ENCODE results near the gene ANKS1A. TPM values are rescaled to one million over a fixed set of nuclear protein-coding genes. Genes with fewer than 3 reads are reported as not detected.

The ANKS1A gene
- total and polyA plus RNA-seq, 4 experiments from 2014 or later = 1.2 to 15.6 (median 9.4) TPM

DNA sequence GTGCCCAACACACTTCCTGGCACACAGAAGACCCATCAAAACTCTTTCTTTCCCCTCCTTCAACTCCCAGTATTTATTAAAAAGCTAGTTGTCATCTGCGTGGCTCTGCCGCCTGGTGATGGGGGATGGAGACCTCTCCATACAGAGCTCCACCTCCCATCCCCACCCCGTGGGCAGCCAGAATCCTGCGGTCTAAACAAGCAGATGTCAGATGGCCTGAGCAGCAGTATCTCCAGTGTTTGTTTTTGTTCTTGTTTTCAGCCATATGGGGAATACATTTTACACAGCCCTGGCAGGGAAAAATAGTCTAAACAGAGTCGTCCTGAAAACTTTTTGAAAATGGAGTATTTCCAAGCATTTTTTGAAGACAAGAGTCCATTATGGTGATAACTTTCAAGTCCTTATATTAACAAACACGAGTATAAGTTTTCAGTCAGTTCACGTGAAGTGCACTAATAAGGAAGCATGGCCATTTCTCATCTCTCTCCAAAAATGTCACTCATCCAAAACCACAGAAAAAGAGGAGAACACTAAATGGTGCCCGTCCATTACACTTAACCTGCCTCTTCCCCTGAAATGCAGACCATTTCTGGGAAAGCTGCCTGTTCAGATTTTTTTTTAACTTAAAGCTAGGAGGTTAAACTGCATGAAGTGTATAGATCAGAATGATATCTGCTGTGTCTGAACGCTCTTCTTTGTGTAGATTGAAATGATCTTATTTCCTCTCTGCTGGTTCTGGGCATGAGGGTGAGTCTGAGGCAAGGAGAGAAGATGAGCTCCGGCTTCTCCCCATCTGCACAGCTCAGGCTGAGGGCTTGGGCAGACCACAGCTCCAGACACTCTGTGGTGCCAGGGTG, 161.1 kb downstream of the ANKS1A start:
- H3K36me3 ChIP-seq (ENCODE audit: insufficient read depth, low read length) = peaks cover 4% of the 10 kb centered on the region
- Mint-ChIP-seq H3K4me3 (no peak overlapping the region), H3K9me3 (no peaks in the 10 kb centered on the region), H3K27ac (no peak overlapping the region), H3K36me3 (peaks cover 6 to 11% of the 10 kb centered on the region in 2 donors), H3K27me3 (no peaks in the 10 kb centered on the region), H3K4me1 (peaks cover 10 to 18% (median 12%) of the 10 kb centered on the region in 4 donors)
- CTCF ChIA-PET (ENCODE audit: partially characterized antibody) = no interaction called here
- POLR2A ChIA-PET (ENCODE audit: partially characterized antibody) = interaction anchor here (1.2 kb wide), 1 partner anchor 21 kb away, joined by 3 read pairs; no protein-coding TSS in a partner anchor
- no peak for DNase-seq
- H3K4me3 ChIP-seq (ENCODE audit: low read length in 2 of 2) = no peak overlapping the region
- H3K27ac ChIP-seq (ENCODE audit: low read depth, low read length) = no peak overlapping the region
- intact Hi-C loops (cut with micrococcal nuclease) = no loop called here
- no peaks in the 10 kb centered on the region for H3K27me3 ChIP-seq (ENCODE audit: insufficient read depth, low read length)
- H3K9me3 ChIP-seq (ENCODE audit: control insufficient read depth in 1 of 2, low read length in 2 of 2) = no peaks in the 10 kb centered on the region
- H3K4me1 ChIP-seq (ENCODE audit: insufficient read depth, low read length) = peaks cover 18% of the 10 kb centered on the region

DNA sequence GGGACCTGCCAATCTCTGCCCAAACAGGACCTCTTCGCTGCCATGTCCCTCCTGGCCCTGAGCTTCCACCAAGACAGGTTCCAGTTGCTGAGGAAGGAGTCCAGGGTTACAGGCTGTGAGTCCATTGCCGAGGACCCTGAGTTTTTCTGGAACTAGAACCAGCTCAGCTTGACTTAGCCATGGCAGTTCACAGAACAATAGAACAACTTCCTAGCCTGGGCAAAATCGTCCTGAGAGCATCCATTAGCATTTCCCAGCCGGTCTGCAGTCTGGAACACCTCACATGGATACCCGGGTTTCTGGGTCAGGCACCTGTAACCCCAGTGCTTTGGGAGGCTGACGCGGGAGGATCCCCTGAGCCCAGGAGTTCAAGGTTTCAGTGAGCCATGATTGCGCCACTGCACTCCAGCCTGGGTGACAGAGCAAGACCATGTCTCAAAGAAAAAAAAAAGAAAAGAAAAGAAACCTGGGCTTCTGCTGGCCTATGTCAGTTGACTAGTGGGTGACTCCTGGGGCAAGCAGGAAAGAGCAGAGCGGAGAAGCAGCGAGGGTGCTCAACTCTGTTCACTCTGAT, 161.8 kb downstream of the ANKS1A start:
- intact Hi-C loops (cut with micrococcal nuclease) = no loop called here
- Histone ChIP-seq H3K9me3 (ENCODE audit: control insufficient read depth in 1 of 2, low read length in 2 of 2) (no peaks in the 10 kb centered on the region), H3K36me3 (ENCODE audit: insufficient read depth, low read length) (peaks cover 4% of the 10 kb centered on the region), H3K27ac (ENCODE audit: low read depth, low read length) (no peak overlapping the region), H3K4me1 (ENCODE audit: insufficient read depth, low read length) (peaks cover 18% of the 10 kb centered on the region), H3K4me3 (ENCODE audit: low read length in 2 of 2) (no peak overlapping the region), H3K27me3 (ENCODE audit: insufficient read depth, low read length) (no peaks in the 10 kb centered on the region)
- H3K36me3 Mint-ChIP-seq = peaks cover 6 to 11% of the 10 kb centered on the region in 2 donors
- peaks cover 9 to 18% (median 12%) of the 10 kb centered on the region in 4 donors for H3K4me1 Mint-ChIP-seq
- POLR2A ChIA-PET (ENCODE audit: partially characterized antibody) = no interaction called here
- no peak for DNase-seq
- H3K27ac Mint-ChIP-seq = no peak overlapping the region
- no peak overlapping the region for H3K4me3 Mint-ChIP-seq
- H3K9me3 Mint-ChIP-seq = no peaks in the 10 kb centered on the region
- H3K27me3 Mint-ChIP-seq = no peaks in the 10 kb centered on the region
- CTCF ChIA-PET (ENCODE audit: partially characterized antibody) = no interaction called here

DNA sequence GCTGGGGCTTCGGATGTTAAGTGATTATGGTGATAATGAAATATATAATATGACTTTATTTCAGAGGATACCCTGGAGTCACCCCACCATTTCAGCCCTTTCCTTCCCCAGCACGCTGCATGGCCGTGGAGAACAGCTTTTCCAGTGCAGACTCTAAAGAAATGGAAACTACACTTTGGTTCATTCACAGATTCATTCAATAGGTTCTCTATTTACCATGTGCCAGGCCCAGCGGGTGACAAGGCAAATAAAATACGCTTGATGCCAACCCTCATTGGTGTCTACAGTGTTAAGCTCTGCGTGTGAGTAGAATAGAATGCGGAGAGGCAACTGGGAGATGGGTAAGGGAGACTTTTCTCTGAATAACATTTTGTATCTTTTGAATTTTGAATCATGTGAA, 162.3 kb downstream of the ANKS1A start:
- Mint-ChIP-seq H3K27ac (peak overlapping the region in 1 of 7 donors; percentile 2), H3K27me3 (no peaks in the 10 kb centered on the region), H3K36me3 (peaks cover 6 to 13% of the 10 kb centered on the region in 2 donors), H3K4me1 (peaks cover 9 to 17% (median 12%) of the 10 kb centered on the region in 4 donors), H3K9me3 (no peaks in the 10 kb centered on the region), H3K4me3 (no peak overlapping the region)
- peaks cover 4% of the 10 kb centered on the region for H3K36me3 ChIP-seq (ENCODE audit: insufficient read depth, low read length)
- H3K27me3 ChIP-seq (ENCODE audit: insufficient read depth, low read length) = no peaks in the 10 kb centered on the region
- intact Hi-C loops (cut with micrococcal nuclease) = no loop called here
- ChIA-PET CTCF (ENCODE audit: partially characterized antibody) (no interaction called here), POLR2A (ENCODE audit: partially characterized antibody) (no interaction called here)
- no peak for DNase-seq
- H3K4me1 ChIP-seq (ENCODE audit: insufficient read depth, low read length) = peaks cover 18% of the 10 kb centered on the region
- H3K9me3 ChIP-seq (ENCODE audit: control insufficient read depth in 1 of 2, low read length in 2 of 2) = no peaks in the 10 kb centered on the region
- no peak overlapping the region for H3K27ac ChIP-seq (ENCODE audit: low read depth, low read length)
- no peak overlapping the region for H3K4me3 ChIP-seq (ENCODE audit: low read length in 2 of 2)

DNA sequence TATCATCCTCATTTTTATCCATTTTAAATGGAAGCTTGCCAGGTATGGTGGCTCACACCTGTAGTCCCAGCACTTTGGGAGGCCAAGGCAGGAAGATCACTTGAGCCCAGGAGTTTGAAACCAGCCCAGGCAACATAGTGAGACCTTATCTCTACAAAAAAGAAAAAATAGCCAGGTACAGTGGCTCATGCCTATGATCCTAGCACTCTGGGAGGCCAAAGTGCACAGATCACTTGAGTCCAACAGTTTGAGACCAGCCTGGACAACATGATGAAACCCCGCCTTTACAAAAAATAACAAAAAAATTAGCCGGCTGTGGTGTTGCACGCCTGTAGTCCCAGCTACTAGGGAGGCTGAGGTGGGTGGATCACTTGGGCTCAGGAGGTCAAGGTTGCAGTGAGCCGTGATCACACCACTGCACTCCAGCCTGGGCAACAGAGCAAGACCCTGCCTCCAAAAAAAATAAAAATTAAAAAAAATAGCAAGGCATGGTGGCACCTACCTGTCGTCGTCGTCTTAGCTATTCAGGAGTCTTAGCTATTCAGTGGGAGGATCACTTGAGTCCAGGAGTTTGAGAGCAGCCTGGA, 163.0 kb downstream of the ANKS1A start:
- Mint-ChIP-seq H3K27me3 (no peaks in the 10 kb centered on the region), H3K36me3 (peaks cover 6 to 17% of the 10 kb centered on the region in 2 donors), H3K4me1 (peaks cover 3 to 11% (median 6%) of the 10 kb centered on the region in 4 donors), H3K27ac (no peak overlapping the region), H3K9me3 (no peaks in the 10 kb centered on the region), H3K4me3 (no peak overlapping the region)
- H3K36me3 ChIP-seq (ENCODE audit: insufficient read depth, low read length) = peaks cover 4% of the 10 kb centered on the region
- no peak overlapping the region for H3K4me3 ChIP-seq (ENCODE audit: low read length in 2 of 2)
- no peaks in the 10 kb centered on the region for H3K9me3 ChIP-seq (ENCODE audit: control insufficient read depth in 1 of 2, low read length in 2 of 2)
- peaks cover 18% of the 10 kb centered on the region for H3K4me1 ChIP-seq (ENCODE audit: insufficient read depth, low read length)
- DNase-seq = no peak
- intact Hi-C loops (cut with micrococcal nuclease) = no loop called here
- CTCF ChIA-PET (ENCODE audit: partially characterized antibody) = no interaction called here
- H3K27me3 ChIP-seq (ENCODE audit: insufficient read depth, low read length) = no peaks in the 10 kb centered on the region
- H3K27ac ChIP-seq (ENCODE audit: low read depth, low read length) = no peak overlapping the region
- POLR2A ChIA-PET (ENCODE audit: partially characterized antibody) = no interaction called here

DNA sequence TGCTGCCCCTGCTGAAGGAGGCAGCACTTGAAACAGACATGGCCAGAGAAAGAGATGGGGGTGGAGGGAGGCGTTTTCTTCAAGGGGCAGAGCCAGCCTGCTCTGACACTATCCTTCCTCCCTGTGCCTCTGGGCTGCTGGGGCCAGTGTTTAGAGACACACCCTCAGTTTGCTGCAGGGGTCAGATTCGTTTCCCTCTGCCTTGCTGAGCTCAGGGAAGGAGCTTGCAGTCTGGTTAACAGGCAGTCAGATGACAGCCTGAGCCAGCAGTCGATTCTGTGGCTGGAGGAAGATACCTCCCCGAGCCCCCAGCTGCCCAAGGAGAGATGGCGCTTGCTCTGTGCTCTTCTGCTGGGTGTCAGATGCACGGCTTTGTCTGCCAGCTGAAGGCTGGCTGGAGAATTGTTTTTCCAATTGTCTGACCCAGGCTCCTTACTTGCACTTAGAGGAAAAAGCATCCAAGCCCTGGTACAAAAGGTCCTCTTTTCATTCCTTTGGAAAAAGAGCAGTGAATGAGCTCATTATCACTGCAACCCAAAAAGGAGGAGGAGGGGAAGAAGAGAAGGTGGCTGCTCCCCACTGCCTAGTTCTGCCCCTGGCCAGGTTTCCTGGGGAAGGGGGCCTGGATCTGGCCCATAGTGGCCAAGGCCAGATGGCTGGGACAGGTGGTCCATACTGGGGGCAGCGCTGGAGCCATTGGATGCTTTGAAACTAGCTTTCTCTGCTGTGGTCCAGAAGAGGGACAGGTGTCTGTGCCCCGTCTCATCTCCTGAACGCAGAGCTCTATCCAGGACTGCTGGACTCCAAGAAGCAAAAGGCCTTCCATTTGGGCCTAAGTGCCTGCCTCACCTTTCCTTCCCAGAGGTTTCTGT, 163.9 kb downstream of the ANKS1A start:
- no peak overlapping the region for H3K27ac ChIP-seq (ENCODE audit: low read depth, low read length)
- intact Hi-C loops (cut with micrococcal nuclease) = no loop called here
- Mint-ChIP-seq H3K4me3 (no peak overlapping the region), H3K36me3 (peaks cover 6 to 21% of the 10 kb centered on the region in 2 donors), H3K9me3 (no peaks in the 10 kb centered on the region), H3K27ac (no peak overlapping the region), H3K4me1 (peaks cover 1 to 2% (median 2%) of the 10 kb centered on the region in 4 donors), H3K27me3 (no peaks in the 10 kb centered on the region)
- ChIA-PET POLR2A (ENCODE audit: partially characterized antibody) (no interaction called here), CTCF (ENCODE audit: partially characterized antibody) (interaction anchor here (1.3 kb wide), 1 partner anchor 13 kb away, joined by 3 read pairs; no protein-coding TSS in a partner anchor)
- peaks cover 10% of the 10 kb centered on the region for H3K4me1 ChIP-seq (ENCODE audit: insufficient read depth, low read length)
- DNase-seq = no peak
- H3K4me3 ChIP-seq (ENCODE audit: low read length in 2 of 2) = no peak overlapping the region
- H3K36me3 ChIP-seq (ENCODE audit: insufficient read depth, low read length) = peaks cover 4% of the 10 kb centered on the region
- no peaks in the 10 kb centered on the region for H3K27me3 ChIP-seq (ENCODE audit: insufficient read depth, low read length)
- no peaks in the 10 kb centered on the region for H3K9me3 ChIP-seq (ENCODE audit: control insufficient read depth in 1 of 2, low read length in 2 of 2)

DNA sequence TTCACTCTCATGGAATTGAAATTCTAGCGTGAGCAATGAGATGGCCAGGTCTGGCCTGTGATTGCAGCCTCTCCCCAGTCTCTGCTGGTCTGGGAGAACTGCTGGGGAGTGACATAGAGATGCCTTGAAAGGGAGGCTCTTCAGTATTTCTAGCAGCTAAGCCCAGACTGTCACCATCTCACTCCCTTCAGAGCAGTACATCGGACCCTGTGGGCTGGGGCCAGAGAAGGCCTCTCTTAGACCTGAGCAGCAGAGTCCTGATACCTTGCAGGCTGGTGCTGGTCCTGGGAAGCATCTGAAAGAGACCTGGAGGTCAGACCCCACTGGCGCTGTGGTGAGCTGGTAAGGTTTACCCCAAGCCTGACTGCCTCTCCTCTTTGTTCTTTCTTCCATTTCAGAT, 164.6 kb downstream of the ANKS1A start:
- no peak for DNase-seq
- H3K9me3 Mint-ChIP-seq = no peaks in the 10 kb centered on the region
- peaks cover 2% of the 10 kb centered on the region for H3K4me1 ChIP-seq (ENCODE audit: insufficient read depth, low read length)
- H3K9me3 ChIP-seq (ENCODE audit: control insufficient read depth in 1 of 2, low read length in 2 of 2) = no peaks in the 10 kb centered on the region
- ChIA-PET CTCF (ENCODE audit: partially characterized antibody) (interaction anchor here (1.3 kb wide), 1 partner anchor 14 kb away, joined by 3 read pairs; no protein-coding TSS in a partner anchor), POLR2A (ENCODE audit: partially characterized antibody) (no interaction called here)
- no peak overlapping the region for H3K4me3 Mint-ChIP-seq
- no peak overlapping the region for H3K27ac Mint-ChIP-seq
- no peak overlapping the region for H3K4me3 ChIP-seq (ENCODE audit: low read length in 2 of 2)
- H3K27me3 ChIP-seq (ENCODE audit: insufficient read depth, low read length) = no peaks in the 10 kb centered on the region
- H3K4me1 Mint-ChIP-seq = peaks cover 0 to 2% (median under 1%) of the 10 kb centered on the region in 4 donors
- no peak overlapping the region for H3K27ac ChIP-seq (ENCODE audit: low read depth, low read length)
- no peaks in the 10 kb centered on the region for H3K27me3 Mint-ChIP-seq
- intact Hi-C loops (cut with micrococcal nuclease) = no loop called here
- H3K36me3 Mint-ChIP-seq = peaks cover 11 to 27% of the 10 kb centered on the region in 2 donors
- H3K36me3 ChIP-seq (ENCODE audit: insufficient read depth, low read length) = peaks cover 4% of the 10 kb centered on the region

Data from CD4-positive, alpha-beta memory T cell (primary cell).